Anterior cingulate cortex (tissue), 58 donors: ENCODE data around the gene TBC1D22A.

Experiments used
- DNase-seq, 58 donors: peaks; one replicate each; lab custom pipeline; 2025; lab: John Stamatoyannopoulos, UW

Gene TBC1D22A

DNA sequence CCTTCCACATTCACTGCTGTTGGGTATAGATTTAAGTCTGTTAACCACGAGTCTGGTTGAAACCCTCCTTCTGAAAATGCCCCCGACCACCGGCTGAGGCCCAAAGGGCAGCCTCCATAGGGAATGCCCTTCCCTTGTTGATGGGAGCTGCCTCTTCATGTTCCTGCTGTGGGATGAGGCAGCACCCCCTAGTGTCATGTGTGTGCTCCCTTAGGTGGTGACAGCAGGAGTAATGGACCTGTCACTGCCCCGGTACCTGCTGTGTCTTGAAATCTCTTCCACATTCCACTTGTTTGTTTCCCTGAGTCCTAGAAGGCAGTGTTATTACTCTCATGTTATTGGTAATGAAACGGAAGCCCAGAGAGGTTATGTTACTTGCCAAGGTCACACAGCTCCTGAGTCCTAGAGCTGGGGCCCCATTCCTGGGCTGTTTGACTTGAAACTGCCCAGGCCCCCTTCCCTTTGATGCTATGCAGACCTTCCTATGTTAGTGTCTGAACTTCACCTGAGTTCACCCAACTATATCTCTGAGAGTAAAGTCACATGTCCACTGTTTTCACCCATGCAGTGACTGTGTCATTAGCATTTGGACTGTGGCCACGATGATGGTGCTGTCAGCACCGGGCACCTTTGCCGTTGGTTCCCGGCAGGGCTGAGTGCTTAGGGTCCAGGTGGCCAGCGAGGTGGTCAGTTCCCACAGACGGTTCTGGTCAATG is 234.3 kb downstream of the TBC1D22A start:
- DNase-seq = no peak

DNA sequence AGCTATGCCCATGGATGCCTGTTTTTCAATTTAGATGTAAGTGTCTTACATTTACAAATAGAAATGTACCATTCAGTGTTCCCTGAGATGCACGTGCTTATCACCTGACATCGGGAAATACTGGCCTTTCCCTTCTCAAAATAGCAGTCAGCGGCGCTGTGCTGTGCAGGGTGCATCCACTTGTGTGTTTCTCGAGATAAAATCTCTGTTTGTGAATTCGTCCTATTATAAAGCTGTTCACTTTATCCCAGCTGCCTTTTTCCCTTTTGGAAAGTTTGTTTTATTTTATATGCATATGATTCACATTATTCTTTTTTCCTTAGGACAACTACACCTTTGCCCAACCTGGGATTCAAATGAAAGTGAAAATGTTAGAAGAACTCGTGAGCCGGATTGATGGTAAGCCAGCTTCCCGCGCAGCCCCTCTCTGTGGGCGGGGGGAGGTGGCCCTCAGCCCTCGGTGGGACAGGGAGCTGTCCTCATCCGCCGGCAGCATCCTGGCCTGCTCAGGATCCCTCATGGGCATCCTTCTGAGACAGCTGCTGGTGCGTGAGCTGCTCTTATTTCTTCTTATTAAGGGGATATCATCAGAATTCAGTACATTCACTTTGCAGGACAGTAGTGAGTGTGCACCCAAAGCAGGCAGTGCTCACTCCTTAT is 235.0 kb downstream of the TBC1D22A start:
- no peak for DNase-seq

DNA sequence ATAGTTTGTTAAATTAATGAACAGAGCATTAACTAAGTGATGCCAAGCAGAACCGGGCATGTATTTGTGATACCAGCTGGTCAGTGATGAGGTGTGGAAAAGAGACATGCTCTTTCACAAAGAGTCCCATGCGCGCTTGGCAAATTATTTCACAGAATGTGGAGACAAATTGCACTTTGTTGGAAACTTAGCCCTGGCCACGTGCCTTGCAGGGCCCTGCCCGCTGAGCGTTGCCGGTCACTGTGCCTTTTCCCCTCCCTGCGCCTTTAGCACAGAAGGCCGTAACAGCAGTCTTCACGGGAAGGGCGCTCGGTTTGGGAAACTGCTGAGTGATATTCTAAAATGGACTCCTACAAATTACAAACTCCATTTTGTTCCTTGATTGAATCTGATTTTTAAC is 235.9 kb downstream of the TBC1D22A start:
- DNase-seq = no peak

DNA sequence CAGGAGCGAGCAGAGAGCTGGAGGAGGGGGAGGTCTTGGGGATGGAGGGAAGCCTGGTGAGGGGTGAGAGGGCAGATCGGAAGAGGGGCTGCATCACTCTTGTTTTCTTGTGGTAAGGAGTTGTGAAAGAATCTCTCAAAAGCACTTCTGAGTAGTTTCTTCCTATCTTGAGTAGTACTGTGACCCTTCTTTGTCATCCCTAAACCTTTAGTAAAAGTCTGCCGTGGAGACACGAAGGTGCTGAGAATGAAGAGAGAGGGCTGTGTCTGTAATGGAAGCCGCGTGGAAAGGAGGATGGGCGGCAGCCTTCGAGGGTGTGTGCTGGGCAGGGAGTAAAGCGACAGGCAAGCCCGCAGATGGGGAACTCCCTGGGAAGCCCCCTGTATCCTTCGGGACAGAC is 237.8 kb downstream of the TBC1D22A start:
- no peak for DNase-seq

DNA sequence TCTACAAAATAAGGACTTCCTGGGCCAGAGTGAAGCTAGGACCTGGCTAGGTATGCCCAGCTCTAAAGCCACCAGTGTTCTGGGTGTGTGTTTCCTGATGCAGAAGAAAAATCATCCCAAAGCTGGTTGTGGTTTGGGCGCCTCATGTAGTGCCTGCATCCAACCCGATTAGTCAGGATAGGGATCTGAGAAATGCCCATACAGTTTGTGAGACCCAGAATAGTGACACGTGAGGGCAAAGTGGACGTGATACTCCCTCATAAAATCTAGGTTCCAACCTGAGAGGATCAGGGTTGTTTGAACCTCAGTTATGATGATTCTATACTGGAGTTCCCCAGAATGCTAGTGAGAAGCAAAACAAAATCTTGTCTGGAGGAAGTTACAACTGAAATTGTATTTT is 238.4 kb downstream of the TBC1D22A start:
- no peak for DNase-seq

DNA sequence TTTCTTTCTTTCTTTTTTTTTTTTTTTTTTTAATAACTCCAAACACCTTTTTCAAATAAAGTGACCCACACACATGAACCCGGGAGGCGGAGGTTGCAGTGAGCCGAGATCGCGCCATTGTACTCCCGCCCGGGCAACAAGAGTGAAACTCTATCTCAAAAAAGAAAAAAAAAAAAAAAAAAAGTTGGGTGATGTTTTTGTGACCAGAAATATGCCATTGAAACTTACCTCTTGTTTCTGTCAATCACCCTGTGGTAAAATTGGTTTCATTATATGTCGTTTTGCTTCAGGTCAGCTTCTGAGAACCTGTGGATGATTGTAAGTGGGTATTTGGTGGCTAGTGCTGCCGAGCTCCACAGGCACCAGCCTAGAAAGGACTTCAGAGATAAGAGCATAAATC is 238.8 kb downstream of the TBC1D22A start:
- DNase-seq = no peak

DNA sequence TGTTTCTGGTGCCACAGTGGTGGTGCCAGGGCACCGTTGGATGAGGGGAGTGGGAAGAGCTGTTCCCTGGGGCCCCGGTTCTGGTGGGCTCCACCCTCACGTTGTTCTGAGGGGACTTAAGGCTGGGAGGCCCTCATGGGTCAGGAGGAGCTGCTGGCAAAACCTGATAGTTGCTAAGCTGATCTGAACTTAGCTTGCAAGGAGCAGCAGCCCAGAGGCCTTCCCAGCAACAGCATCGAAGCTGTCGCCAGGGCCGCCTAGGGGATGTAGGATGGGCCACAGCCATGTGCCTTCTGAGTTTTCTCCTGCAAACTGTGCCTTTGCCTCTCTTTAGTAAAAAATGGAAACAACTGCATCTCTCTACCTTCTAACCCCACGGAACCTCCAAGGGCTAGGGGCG is 240.2 kb downstream of the TBC1D22A start:
- DNase-seq = no peak

DNA sequence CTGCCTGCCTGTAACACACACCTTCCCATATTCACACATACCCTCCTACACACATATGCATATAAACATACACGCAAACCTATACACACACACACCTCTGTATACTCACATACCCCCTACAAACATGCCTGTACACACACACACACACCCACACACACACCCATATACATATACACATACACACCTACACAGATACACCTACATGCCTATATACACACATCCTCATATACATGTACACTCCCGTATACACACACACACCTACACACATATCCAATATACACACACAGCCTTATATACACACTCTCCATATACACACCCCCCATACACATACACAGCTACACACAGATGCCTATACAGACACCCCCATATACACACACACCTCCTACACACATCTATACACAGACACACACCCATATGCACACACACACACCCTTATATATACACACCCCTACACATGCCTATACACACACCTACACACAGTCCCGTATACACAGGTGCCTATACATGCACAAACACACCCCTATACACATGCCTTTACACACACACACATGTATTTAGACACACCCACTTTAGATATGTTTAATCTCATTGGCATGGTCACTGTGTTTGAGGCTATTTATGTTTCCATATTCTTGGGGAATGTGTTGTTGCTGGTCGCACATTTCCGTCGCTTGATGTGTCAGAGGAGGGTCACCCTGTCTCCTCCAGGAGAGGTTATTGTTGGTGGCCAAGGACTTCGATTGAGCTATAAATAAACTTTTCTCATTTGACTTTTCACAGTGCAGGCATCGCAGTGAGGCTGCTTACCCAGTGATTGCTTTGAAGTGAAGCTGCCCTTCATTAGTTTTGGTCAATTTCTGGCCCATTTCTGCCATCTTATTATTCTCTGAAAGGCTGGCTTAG is 243.3 kb downstream of the TBC1D22A start:
- no peak for DNase-seq

DNA sequence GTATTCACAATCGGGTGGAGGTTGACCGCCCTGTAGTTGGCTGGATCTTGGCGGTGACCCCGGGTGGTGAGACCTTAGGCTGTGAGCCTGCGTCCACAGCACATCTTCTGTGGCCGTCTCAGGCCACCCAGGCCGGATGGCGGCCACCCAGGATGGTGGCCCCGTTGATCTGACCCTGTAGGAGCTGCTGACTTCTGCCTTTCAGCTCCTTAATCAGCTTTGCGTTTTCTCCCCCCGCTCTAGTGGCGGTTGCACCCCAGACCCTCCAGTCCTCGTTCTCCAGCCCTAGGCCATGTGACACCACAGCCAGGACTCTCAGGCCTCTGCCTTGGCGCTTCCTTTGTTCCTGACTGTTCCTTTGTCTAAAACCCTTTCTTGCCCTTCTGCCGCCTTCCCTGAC is 244.0 kb downstream of the TBC1D22A start:
- DNase-seq = no peak

DNA sequence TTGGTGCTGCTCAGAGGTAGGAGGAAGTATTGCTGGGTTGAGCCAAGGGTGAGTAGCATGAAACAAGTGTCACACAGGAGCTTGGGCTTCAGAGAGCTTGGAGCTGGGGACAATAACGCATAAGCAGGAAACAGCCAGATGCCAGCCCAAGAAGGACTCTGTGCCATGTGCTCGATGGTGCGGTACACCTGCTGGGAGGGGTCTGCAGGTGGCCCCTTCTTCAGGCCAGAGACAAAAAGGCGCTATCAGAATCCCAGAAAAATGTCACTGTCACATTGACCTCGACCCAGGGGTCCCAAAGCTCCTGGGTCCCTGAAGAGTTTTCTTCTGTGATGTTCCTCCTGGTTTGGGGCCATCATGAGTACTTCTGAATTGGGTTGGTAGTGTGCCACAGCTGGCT is 244.4 kb downstream of the TBC1D22A start:
- DNase-seq = no peak

DNA sequence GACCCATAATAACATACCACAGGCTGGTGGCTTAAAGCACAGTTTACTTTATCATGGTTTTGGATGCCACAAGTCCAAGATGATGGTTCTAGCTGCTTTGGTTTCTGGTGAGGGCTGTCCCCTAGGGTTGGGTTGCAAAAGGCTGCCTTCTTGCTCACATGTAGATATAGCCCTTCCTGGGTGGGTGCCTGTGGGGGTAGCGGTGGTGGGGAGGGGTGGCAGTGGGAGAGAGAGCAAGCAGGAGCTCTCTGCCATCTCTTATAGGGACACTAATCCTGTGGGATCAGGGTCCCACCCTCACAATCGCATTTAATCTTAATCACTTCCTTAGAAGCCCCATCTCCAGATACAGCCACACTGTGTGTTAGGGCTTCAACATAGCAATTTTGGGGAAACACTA is 245.0 kb downstream of the TBC1D22A start:
- DNase-seq = no peak

DNA sequence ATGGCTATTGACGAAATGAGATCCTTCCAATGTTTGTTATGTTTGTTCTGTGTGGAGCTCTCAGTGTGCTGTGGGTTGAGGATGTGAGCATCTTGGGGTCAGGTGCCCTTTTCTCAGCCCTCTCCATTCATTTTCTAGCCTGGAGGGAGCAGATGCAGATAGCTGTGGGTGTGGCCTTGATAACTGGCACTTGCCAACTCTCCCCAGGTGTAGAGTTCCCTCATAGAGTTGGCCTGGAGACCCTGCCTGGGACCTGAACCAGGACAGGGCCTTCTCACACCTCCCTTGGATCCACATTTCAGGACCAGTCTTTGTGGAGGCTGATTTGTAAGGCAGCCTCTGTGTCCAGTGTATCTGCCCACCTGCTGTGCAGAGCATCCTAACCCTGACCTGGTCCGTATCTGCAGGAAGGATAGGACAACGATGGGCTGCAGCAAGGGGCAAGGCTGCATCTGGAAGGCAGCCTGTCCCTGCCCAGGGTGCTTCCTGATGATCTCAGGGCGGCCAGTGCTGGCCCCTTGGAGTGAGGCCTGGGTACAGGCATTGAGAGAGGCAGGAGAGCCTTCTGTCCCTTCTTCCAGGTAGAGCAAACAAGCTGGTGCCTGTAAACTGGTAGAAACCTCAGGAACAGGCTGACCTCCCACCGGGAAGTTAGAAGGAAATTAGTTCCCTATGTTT is 245.9 kb downstream of the TBC1D22A start:
- DNase-seq = no peak

DNA sequence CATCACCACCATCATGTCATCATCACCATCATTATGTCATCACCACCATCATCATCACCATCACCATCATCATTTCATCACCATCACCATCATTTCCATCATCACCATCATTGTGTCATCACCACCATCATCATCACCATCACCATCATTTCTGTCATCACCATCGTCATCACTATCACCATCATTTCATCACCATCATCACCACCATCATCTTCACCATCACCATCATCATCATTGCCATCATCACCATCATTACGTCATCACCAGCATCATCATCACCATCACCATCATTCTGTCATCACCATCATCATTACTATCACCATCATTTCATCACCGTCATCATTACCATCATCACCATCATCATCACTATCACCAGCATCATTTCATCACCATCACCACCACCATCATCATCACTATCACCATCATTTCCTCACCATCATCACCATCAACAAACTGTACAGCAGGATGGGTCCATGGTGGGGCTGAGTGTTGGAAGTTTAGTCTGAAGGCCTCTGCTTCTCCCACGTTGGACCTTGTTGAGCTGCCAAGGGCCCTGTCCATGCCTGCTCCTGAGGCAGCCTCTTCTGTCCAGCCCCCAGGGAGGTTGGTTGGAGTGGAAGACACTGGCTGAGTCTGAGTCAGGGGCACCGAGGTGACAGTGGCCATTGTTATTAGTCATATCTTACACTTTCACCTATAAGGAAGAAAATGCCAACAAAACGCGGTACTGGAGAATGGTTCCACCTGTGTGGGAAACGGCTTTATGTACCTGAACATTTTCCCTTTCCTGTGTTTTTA is 247.1 kb downstream of the TBC1D22A start:
- DNase-seq = no peak

DNA sequence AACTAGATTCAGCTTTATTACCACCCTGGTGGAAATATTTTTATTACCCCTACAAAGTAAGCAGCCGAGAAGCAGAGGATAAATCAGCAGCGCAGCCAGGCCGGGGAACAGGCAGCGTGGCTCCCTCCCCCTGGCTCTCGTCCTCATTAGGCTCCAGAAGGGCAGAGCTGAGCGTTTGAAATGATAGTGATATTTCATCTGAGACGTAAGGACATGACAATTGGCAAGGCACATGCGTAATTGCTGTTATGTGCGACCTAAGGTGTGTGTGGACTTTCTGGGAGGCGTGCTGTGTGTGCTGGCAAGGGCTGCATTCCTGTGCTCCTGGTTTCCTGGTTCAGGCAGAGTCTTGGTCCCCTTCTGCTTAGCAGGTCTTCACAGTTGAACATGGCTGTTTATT is 247.8 kb downstream of the TBC1D22A start:
- no peak for DNase-seq

DNA sequence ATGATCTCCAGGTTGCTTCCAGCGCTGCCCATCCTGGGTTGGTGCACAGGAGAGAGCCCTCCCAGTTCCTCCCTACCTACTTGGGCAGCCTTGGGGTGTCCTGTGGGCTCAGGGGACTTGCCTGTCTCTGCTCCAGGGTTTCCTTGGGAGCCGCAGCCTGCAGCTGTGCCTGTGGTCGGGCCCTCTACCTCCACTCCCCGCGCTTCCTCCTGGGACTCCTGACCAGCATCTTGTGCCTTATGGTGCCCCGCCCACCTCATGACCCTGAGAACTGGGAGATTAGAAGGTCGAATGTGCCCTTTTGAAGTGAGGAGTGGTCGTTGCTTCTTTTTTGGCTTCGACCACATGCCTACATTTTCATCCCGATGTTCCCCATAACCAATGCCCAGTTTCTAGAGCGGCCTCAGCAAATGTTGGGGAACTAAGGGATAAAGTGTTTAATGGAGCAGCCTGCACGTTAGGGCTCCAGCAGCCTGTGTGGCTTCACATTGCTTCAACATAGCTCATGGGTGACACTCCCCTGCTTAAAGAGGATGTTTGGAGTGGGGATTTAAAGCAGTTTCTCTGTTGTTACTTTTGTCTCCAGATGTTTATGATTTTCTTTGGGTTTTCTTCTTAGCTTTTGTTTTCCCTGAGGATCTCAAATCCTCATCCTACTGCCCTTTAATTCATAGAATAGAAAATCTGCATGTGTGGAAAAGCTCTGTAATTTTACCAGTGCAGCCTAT is 248.8 kb downstream of the TBC1D22A start:
- no peak for DNase-seq

DNA sequence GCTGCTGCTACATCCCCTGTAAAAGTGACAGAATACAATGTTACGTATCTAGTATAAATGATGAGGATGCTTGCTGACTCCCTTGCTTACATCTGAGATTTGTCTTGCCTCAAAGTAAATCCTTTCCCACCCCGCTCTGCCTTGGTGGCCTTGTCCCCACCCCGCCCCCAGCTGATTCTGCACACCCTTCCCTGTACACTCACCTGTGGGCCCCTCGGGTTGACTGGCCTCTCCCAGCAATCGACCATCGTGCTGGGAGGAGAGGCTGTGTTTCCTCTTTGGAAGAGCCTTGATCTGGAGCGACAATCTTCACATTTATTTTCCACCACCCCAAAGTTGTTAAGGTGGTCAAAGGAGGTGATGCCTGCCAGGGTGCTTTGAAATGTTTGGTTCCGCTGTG is 249.4 kb downstream of the TBC1D22A start:
- DNase-seq = no peak

DNA sequence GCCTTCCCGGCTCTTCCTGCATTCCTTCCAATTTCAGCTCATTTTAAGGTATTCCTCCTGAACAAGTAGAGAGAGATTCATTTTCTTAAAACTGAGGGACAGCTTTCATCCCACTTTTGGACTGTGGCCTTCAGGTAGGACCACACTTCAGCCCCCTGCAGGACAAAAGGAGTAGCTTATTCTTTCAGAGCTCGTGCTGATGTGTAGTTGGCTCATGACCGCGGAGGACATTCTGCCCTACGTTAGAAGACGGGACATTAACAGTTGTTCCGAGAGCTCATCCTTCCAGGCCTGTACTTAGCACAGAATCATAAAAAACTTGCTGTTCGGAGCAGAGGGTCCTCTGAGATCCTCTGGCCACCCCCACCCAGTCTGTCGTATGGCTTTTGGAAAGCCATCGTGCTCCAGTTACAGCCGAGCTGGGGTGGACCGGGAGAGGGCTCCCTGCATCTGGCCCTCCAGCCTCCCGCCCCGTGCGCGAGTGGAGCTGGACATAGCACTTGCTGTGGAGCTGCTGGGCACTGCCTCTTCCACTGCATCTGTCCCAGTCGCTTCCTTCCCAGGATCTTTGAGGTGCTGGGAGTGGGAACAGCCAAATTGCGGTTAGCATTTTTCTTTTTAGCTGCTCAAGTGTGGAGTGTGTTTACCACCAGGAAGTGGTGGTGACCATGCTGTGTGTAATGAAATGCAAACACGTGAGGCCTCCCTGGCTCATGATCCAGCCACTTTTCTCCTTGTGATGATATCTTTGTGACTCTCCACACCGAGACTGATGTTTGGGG is 250.3 kb downstream of the TBC1D22A start:
- DNase-seq = no peak

DNA sequence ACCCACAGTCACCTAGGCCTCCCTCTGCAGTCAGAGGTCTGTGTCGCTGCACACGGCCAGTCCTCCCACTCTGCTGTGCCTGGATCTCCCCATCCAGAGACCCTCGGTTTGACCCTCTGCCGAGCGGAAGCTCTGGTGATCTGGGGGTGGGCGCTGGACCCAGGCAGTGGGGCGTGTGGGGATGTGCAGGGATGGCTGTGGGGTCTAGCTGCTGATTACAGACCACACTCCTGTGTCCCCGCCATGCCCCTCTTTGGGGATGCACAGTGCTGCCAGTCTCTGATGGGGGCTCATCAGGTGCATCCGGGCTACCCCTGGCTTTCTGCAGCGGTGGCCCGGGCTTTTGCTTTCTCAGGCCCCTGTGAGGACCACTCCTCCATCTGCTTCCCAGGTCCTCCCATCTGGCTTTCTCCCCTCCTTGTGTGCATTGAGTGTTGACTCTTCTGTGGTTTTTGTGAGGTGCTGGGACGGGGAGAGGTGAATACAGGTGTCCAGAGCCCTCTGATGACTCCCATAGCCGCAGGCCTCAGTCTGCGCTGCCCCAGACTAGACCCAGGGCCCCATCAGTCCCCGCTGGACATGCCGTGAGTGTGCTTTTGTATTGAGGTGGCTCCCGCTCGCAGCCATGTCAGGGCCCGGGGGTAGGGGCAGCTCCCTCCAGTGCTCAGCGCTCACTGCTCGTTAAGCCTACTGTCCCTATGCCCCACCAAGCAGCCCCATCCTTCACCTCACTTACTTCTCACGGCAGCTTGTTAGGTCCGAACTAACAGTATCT is 251.6 kb downstream of the TBC1D22A start:
- DNase-seq = no peak
